Osteoblast (primary cell): Measurements from ENCODE around the gene ESPNL. TPM values are rescaled to one million over a fixed set of nuclear protein-coding genes. Genes with fewer than 3 reads are reported as not detected.

Experiments used
- DNase-seq: peaks from one replicate; pipeline ENCODE4 v3.0.0; 2011; ENCODE audit warnings: low spot score, mixed read lengths; ENCODE audit not compliant: insufficient read length; ENCODE audit errors: missing footprints
- H2AFZ ChIP-seq: 2 replicates; pipeline ENCODE4 v1.6.0; 2011; ENCODE audit warnings: mild to moderate bottlenecking, low read length
- H3K27ac ChIP-seq: 2 replicates; pipeline ENCODE4 v1.5.1; 2011; ENCODE audit warnings: mild to moderate bottlenecking, low read depth, low read length, moderate library complexity
- H3K27me3 ChIP-seq: 2 replicates; pipeline ENCODE4 v1.6.0; 2012; ENCODE audit warnings: mild to moderate bottlenecking, control low read depth, inconsistent platforms, low read length, moderate library complexity; ENCODE audit not compliant: insufficient read depth
- H3K36me3 ChIP-seq: 2 replicates; pipeline ENCODE4 v1.5.1; 2011; ENCODE audit warnings: mild to moderate bottlenecking, low read length, control low read depth, moderate library complexity; ENCODE audit not compliant: insufficient read depth
- H3K4me1 ChIP-seq: 2 replicates; pipeline ENCODE4 v1.5.1; 2011; ENCODE audit warnings: mild to moderate bottlenecking, low read length, control low read depth, moderate library complexity; ENCODE audit not compliant: insufficient read depth
- H3K4me2 ChIP-seq: 2 replicates; pipeline ENCODE4 v1.6.0; 2011; ENCODE audit warnings: mild to moderate bottlenecking, low read length; ENCODE audit not compliant: insufficient read depth
- H3K4me3 ChIP-seq: fragments of 200-600 bp; sonication (generic); 3 replicates; pipeline ENCODE4 v1.5.1; 2012; ENCODE audit warnings: mild to moderate bottlenecking, low read length, inconsistent platforms; ENCODE audit not compliant: insufficient read depth
- H3K79me2 ChIP-seq: 2 replicates; pipeline ENCODE4 v1.6.0; 2012; ENCODE audit warnings: mild to moderate bottlenecking, low read length, control low read depth, inconsistent platforms; ENCODE audit not compliant: insufficient read depth
- H3K9me3 ChIP-seq: 2 replicates; pipeline ENCODE4 v1.5.1; 2011; ENCODE audit warnings: low read depth, low read length, control low read depth
- H4K20me1 ChIP-seq: 2 replicates; pipeline ENCODE4 v1.6.0; 2012; ENCODE audit warnings: mild to moderate bottlenecking, low read length, control low read depth; ENCODE audit not compliant: insufficient read depth
- total RNA-seq: library from RNA; depleted of rRNA; stranded (reverse); fragments of >200 nt; gene quantifications from 2 replicates; pipeline ENCODE4 v1.2.3, GENCODE V29; 2012
- TF ChIP-seq, protein P1 (sequence below): IDR thresholded peaks from 2 replicates; pipeline ENCODE4 v1.5.1; 2011; ENCODE audit warnings: mild to moderate bottlenecking, low read depth, low read length, moderate library complexity; ENCODE audit errors: extremely low read depth

The ESPNL gene
- total RNA-seq, 1 donor: 9.8 TPM

DNA sequence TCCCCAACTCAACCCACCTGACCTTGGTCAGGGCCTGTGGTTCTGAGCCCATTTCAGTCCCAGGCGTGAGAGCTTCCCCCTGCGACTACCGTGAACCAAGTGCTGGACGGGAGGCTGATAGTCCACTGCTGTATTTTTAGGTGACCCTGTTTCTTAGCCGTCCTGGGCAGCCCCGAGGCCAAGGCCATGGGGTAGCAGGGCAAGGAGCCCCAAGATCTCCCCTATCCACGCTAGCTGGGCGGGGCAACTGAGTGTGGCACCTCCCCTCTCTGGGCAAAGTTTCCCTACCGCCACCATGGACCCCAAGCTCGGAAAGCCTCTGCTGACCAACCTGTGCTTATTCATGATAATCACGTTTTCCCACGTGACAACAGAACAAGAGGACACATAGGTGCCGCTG is 37.7 kb downstream of the ESPNL start:
- Histone ChIP-seq H4K20me1 (no peaks in the 10 kb centered on the region), H3K79me2 (no peaks in the 10 kb centered on the region), H3K36me3 (no peaks in the 10 kb centered on the region), H3K4me1 (peaks cover 3% of the 10 kb centered on the region), H2AFZ (no peak overlapping the region), H3K4me3 (no peak overlapping the region), H3K27ac (no peak overlapping the region), H3K4me2 (no peak overlapping the region), H3K27me3 (no peaks in the 10 kb centered on the region), H3K9me3 (no peaks in the 10 kb centered on the region)
- DNase-seq: no peak
- TF ChIP-seq, protein P1, sequence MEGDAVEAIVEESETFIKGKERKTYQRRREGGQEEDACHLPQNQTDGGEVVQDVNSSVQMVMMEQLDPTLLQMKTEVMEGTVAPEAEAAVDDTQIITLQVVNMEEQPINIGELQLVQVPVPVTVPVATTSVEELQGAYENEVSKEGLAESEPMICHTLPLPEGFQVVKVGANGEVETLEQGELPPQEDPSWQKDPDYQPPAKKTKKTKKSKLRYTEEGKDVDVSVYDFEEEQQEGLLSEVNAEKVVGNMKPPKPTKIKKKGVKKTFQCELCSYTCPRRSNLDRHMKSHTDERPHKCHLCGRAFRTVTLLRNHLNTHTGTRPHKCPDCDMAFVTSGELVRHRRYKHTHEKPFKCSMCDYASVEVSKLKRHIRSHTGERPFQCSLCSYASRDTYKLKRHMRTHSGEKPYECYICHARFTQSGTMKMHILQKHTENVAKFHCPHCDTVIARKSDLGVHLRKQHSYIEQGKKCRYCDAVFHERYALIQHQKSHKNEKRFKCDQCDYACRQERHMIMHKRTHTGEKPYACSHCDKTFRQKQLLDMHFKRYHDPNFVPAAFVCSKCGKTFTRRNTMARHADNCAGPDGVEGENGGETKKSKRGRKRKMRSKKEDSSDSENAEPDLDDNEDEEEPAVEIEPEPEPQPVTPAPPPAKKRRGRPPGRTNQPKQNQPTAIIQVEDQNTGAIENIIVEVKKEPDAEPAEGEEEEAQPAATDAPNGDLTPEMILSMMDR: no peak

DNA sequence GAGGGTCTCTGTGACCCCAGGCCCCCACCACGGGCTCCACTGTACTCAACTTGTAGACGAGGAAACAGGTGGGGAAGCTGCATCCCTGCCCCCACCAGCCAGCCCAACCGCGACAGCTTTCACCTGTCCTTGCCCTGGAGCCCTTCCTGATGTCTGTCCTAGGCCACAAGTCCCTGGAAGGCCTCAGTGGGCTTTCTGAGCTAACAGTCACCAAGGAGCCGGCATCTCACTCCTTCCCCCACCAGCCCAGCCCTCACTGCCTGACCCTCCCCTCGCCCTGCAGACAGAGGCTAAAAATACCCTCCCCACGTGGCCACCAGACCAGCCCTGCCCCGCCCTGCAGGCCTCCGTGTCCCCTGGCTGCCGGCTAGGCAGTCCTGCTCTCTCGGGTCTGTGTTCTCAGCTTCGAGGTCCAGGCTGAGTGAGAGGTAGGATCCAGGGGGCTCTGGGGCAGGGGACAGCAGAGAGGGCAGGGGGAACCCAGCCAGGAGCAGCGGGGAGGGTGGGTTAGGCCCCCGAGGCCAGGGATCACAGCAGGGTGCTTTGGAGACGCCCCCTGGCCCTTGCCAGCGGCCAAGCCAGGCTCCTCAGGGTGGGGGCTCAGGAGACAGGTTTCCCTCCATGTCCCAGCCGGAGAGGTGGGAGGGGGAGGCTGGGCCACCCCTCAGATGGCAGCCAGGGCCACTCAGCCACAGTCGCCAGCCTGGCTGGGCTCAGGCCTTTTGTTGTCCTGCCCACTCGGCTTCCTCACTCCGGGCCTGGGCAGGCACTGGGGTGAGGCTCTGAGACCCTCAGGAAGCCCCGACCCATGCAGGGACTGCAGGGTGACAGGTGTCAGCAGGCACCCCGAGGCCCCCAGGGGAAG is 38.4 kb downstream of the ESPNL start, which contains the start of gene KLHL30:
Gene KLHL30 (plus strand): TSS at position 338 of the 865 bp plus-strand sequence. CDS start 2,087 bp downstream, outside the sequence.
- Histone ChIP-seq H3K36me3 (no peaks in the 10 kb centered on the region), H2AFZ (no peak within 1 kb of the TSS)

DNA sequence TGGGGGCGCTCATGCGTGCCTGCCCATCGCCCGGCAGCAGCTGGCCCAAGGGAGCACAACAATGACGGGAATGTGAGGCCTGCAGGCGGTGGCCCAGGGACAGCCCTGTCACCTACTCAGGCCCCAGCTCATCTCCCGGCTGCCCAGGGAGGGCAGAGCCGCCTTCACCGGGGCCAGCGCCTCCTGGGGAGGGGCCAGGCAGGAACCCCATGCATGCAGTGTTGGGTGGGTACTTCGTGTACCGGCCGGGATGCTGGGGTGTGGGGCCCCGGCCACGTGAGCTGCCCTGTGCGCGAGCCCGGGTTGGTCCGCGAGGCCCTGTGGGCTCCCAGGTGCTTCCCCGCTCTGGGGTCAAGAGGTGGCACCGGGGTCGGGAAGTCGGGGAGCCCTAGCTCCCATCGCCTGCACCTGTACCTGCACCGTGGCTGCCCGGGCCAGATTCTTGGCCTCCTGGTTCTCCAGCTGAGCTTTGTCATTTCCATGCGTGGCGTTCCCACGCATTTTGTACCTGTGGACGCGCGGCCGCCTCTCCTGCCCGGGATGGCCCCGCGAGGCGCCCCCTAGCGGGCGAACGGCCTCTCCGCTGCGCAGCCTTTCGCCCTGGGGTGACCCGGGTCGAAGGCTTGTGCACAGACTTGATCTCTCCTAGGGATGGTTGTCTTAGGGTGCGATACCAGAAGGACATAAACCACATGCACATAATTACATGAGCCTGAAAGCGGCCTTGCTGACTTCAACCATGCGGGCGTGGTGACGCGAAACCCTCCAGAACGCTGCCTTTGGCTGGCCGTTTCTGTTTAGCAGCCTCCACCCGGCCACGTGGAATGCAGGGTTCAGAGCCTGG is 39.3 kb downstream of the ESPNL start:
- TF ChIP-seq, protein P1: peak; percentile 42
- Histone ChIP-seq H3K4me3 (no peak overlapping the region), H3K79me2 (no peaks in the 10 kb centered on the region), H2AFZ (no peak overlapping the region), H3K36me3 (no peaks in the 10 kb centered on the region), H3K27me3 (no peaks in the 10 kb centered on the region), H3K9me3 (no peaks in the 10 kb centered on the region), H3K4me2 (no peak overlapping the region), H3K27ac (no peak overlapping the region), H4K20me1 (no peaks in the 10 kb centered on the region), H3K4me1 (peaks cover 11% of the 10 kb centered on the region)
- no peak for DNase-seq

More for the DNA sequence above, 38.4 kb downstream of the ESPNL start, which contains the start of gene KLHL30:
- Histone ChIP-seq H3K4me3 (no peak within 1 kb of the TSS), H3K4me2 (no peak within 1 kb of the TSS), H3K27me3 (no peaks in the 10 kb centered on the region), H3K9me3 (no peaks in the 10 kb centered on the region), H3K27ac (no peak within 1 kb of the TSS), H3K4me1 (peaks cover 8% of the 10 kb centered on the region), H4K20me1 (no peaks in the 10 kb centered on the region), H3K79me2 (no peaks in the 10 kb centered on the region)
- no peak for DNase-seq
- TF ChIP-seq, protein P1: no peak
